ENCODE results near the gene MARK4. TPM values are rescaled to one million over a fixed set of nuclear protein-coding genes. Genes with fewer than 3 reads are reported as not detected.
"Not testable (repeated sequence)": the region's sequence is repeated elsewhere in the genome, so short reads cannot be mapped to it uniquely, and the experiment has no call there.

Gene MARK4
- total RNA-seq, 1 experiment from 2014 or later: 49.4 TPM

GRCh38 chr19:45306040-45306439, 55.0 kb downstream of the MARK4 start:
- H3K9me3 ChIP-seq (ENCODE audit: insufficient read depth, low read depth): no peaks in the 10 kb centered on the region
- no peak for DNase-seq
- no peaks in the 10 kb centered on the region for H4K20me1 ChIP-seq (ENCODE audit: insufficient read depth)
- no peaks in the 10 kb centered on the region for H3K9me2 ChIP-seq (ENCODE audit: insufficient read depth)
- no peaks in the 10 kb centered on the region for H3K36me3 ChIP-seq (ENCODE audit: low read depth)
- H3K27me3 ChIP-seq (ENCODE audit: insufficient read depth, low read depth): no peaks in the 10 kb centered on the region
- H3K27ac ChIP-seq: no peak overlapping the region
- no peak overlapping the region for H3K4me3 ChIP-seq
- CTCF ChIA-PET: no interaction called here
- no peak overlapping the region for H2AFZ ChIP-seq
- BruUV-seq (replicated peaks): no TSS peak
- TF ChIP-seq EZH2 (IDR thresholded peaks at IDR 0.05; ENCODE audit: low read depth): no peak
- TF ChIP-seq, protein P1, sequence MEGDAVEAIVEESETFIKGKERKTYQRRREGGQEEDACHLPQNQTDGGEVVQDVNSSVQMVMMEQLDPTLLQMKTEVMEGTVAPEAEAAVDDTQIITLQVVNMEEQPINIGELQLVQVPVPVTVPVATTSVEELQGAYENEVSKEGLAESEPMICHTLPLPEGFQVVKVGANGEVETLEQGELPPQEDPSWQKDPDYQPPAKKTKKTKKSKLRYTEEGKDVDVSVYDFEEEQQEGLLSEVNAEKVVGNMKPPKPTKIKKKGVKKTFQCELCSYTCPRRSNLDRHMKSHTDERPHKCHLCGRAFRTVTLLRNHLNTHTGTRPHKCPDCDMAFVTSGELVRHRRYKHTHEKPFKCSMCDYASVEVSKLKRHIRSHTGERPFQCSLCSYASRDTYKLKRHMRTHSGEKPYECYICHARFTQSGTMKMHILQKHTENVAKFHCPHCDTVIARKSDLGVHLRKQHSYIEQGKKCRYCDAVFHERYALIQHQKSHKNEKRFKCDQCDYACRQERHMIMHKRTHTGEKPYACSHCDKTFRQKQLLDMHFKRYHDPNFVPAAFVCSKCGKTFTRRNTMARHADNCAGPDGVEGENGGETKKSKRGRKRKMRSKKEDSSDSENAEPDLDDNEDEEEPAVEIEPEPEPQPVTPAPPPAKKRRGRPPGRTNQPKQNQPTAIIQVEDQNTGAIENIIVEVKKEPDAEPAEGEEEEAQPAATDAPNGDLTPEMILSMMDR (conservative IDR thresholded peaks at IDR 0.05): no peak
- intact Hi-C loops (cut with micrococcal nuclease; ENCODE audit: unreplicated experiment): no loop called here
- no peak overlapping the region for H3K4me2 ChIP-seq
- POLR2A ChIA-PET (ENCODE audit: unreplicated experiment): interaction anchor here (0.6 kb wide), 1 partner anchor 241 kb away, joined by 21 read pairs; no protein-coding TSS in a partner anchor
- no peaks in the 10 kb centered on the region for H3K4me1 ChIP-seq (replicated peaks; ENCODE audit: insufficient read depth)
- peaks cover 19% of the 10 kb centered on the region for H3F3A ChIP-seq (ENCODE audit: insufficient read depth, low read depth)
- H3K79me2 ChIP-seq (ENCODE audit: low read depth): no peaks in the 10 kb centered on the region

DNA sequence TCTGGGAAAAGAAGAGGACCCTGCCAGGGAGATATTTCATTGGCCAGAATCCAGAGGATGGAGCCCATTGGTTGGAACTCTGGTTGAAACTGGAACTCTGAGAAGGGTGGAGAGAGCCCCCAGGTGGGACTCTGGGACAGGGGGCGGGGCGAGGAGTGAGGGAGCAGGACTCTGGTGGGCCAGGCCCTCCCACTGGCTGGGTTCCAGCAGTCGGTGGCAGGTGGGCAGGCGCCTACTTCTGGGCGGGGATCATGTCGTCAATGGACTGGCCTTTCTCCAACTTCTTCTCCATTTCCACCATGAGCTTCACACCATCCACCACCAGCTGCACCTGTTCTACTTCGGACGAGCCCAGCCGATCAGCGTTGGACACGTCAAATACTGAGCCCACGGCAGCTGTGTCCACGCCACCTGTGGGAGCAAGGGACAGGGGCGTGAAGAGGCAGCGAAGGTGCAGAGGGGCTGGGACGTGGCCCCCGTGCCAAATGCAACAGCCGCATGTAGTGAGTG, 55.5 kb downstream of the MARK4 start:
- H3K27me3 ChIP-seq (ENCODE audit: insufficient read depth, low read depth): no peaks in the 10 kb centered on the region
- H3K27ac ChIP-seq: no peak overlapping the region
- H3F3A ChIP-seq (ENCODE audit: insufficient read depth, low read depth): peaks cover 17% of the 10 kb centered on the region
- DNase-seq: no peak
- CTCF ChIA-PET: no interaction called here
- no peak overlapping the region for H2AFZ ChIP-seq
- H3K4me3 ChIP-seq: no peak overlapping the region
- H3K4me1 ChIP-seq (replicated peaks; ENCODE audit: insufficient read depth): no peaks in the 10 kb centered on the region
- BruUV-seq (replicated peaks): no TSS peak
- H3K36me3 ChIP-seq (ENCODE audit: low read depth): no peaks in the 10 kb centered on the region
- no peak overlapping the region for H3K4me2 ChIP-seq
- intact Hi-C loops (cut with micrococcal nuclease; ENCODE audit: unreplicated experiment): no loop called here
- no peaks in the 10 kb centered on the region for H4K20me1 ChIP-seq (ENCODE audit: insufficient read depth)
- no peaks in the 10 kb centered on the region for H3K9me3 ChIP-seq (ENCODE audit: insufficient read depth, low read depth)
- H3K79me2 ChIP-seq (ENCODE audit: low read depth): no peaks in the 10 kb centered on the region
- TF ChIP-seq, protein P1 (conservative IDR thresholded peaks at IDR 0.05): no peak
- no peak for TF ChIP-seq EZH2 (IDR thresholded peaks at IDR 0.05; ENCODE audit: low read depth)
- no peaks in the 10 kb centered on the region for H3K9me2 ChIP-seq (ENCODE audit: insufficient read depth)
- POLR2A ChIA-PET (ENCODE audit: unreplicated experiment): interaction anchor here (0.6 kb wide), 1 partner anchor 241 kb away, joined by 21 read pairs; no protein-coding TSS in a partner anchor

- no peaks in the 10 kb centered on the region for H3K9me2 ChIP-seq (ENCODE audit: insufficient read depth)
- no peak for DNase-seq
- no peaks in the 10 kb centered on the region for H3K9me3 ChIP-seq (ENCODE audit: insufficient read depth, low read depth)
- POLR2A ChIA-PET (ENCODE audit: unreplicated experiment): no interaction called here
- no peaks in the 10 kb centered on the region for H3K4me1 ChIP-seq (replicated peaks; ENCODE audit: insufficient read depth)
- peaks cover 12% of the 10 kb centered on the region for H3F3A ChIP-seq (ENCODE audit: insufficient read depth, low read depth)
- TF ChIP-seq, protein P1 (conservative IDR thresholded peaks at IDR 0.05): no peak
- no peak overlapping the region for H3K4me3 ChIP-seq
- BruUV-seq (replicated peaks): no TSS peak
- intact Hi-C loops (cut with micrococcal nuclease; ENCODE audit: unreplicated experiment): no loop called here
- no peak overlapping the region for H2AFZ ChIP-seq
- no peaks in the 10 kb centered on the region for H3K36me3 ChIP-seq (ENCODE audit: low read depth)
- no peak overlapping the region for H3K27ac ChIP-seq
- no peak overlapping the region for H3K4me2 ChIP-seq
- H4K20me1 ChIP-seq (ENCODE audit: insufficient read depth): no peaks in the 10 kb centered on the region
- H3K79me2 ChIP-seq (ENCODE audit: low read depth): no peaks in the 10 kb centered on the region
- H3K27me3 ChIP-seq (ENCODE audit: insufficient read depth, low read depth): no peaks in the 10 kb centered on the region
- CTCF ChIA-PET: interaction anchor here (0.6 kb wide), 1 partner anchor 338 kb away, joined by 9 read pairs; no protein-coding TSS in a partner anchor
These were observed 56.3 kb downstream of the MARK4 start for GRCh38 chr19:45307361-45307760.

DNA sequence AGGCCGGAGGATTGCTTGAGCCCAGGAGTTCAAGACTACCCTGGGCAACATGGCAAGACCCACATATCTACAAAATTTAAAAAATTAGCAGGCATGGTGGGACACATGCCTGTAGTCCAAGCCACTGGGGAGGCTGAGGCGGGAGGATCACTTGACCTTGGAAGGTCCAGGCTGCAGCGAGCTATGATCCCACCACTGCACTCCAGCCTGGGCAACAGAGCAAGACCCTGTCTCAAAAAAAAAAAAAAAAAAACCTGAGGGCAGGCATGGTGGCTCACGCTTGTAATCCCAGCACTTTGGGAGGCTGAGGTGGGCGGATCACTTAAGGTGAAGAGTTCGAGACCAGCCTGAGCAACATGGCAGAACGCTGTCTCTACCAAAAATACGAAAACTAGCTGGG, 58.3 kb downstream of the MARK4 start:
- H3K79me2 ChIP-seq (ENCODE audit: low read depth); H3K27me3 ChIP-seq (ENCODE audit: insufficient read depth, low read depth); H3K4me1 ChIP-seq (replicated peaks; ENCODE audit: insufficient read depth); H3K4me2 ChIP-seq; H3K27ac ChIP-seq; H3K9me2 ChIP-seq (ENCODE audit: insufficient read depth); H3K4me3 ChIP-seq; H2AFZ ChIP-seq; H4K20me1 ChIP-seq (ENCODE audit: insufficient read depth); POLR2A ChIA-PET (ENCODE audit: unreplicated experiment); H3K9me3 ChIP-seq (ENCODE audit: insufficient read depth, low read depth); DNase-seq; BruUV-seq (replicated peaks); CTCF ChIA-PET; intact Hi-C loops (cut with micrococcal nuclease; ENCODE audit: unreplicated experiment); H3K36me3 ChIP-seq (ENCODE audit: low read depth): not testable (repeated sequence)
- H3F3A ChIP-seq (ENCODE audit: insufficient read depth, low read depth): peaks cover 12% of the 10 kb centered on the region
